ENCODE measurements around the gene SHC4.

GRCh38 chr15:48954538-48954937 lies 9.2 kb downstream of the SHC4 start:
- TF ChIP-seq, protein P1, sequence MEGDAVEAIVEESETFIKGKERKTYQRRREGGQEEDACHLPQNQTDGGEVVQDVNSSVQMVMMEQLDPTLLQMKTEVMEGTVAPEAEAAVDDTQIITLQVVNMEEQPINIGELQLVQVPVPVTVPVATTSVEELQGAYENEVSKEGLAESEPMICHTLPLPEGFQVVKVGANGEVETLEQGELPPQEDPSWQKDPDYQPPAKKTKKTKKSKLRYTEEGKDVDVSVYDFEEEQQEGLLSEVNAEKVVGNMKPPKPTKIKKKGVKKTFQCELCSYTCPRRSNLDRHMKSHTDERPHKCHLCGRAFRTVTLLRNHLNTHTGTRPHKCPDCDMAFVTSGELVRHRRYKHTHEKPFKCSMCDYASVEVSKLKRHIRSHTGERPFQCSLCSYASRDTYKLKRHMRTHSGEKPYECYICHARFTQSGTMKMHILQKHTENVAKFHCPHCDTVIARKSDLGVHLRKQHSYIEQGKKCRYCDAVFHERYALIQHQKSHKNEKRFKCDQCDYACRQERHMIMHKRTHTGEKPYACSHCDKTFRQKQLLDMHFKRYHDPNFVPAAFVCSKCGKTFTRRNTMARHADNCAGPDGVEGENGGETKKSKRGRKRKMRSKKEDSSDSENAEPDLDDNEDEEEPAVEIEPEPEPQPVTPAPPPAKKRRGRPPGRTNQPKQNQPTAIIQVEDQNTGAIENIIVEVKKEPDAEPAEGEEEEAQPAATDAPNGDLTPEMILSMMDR (IDR thresholded peaks at IDR 0.05; ENCODE audit: low read depth, low read length) = no peak
- TF ChIP-seq MAX (IDR thresholded peaks at IDR 0.05; ENCODE audit: low read depth, low read length) = no peak
